HG03439 (cell line): Measurements from ENCODE around the gene CPSF3.
"Not testable (repeated sequence)": the region's sequence is repeated elsewhere in the genome, so short reads cannot be mapped to it uniquely, and the experiment has no call there.

Experiments used
- ATAC-seq: cut with Tn5 transposase; IDR thresholded peaks from one replicate; pipeline ENCODE4 v1.9.1; 2021; ENCODE audit warnings: mild to moderate bottlenecking, moderate library complexity; ENCODE audit not compliant: unreplicated experiment

Gene CPSF3

GRCh38 chr2:9498210-9498609 is 74.8 kb downstream of the CPSF3 start:
- ATAC-seq = no peak

- no peak for ATAC-seq
Measured at GRCh38 chr2:9508931-9509330, 85.5 kb downstream of the CPSF3 start.

- not testable (repeated sequence) for ATAC-seq
Measured at GRCh38 chr2:9513946-9514345, 90.5 kb downstream of the CPSF3 start.

GRCh38 chr2:9517118-9517782 is 93.8 kb downstream of the CPSF3 start:
- no peak for ATAC-seq

- ATAC-seq = no peak
Measured at GRCh38 chr2:9518163-9518562, 94.7 kb downstream of the CPSF3 start.

GRCh38 chr2:9518780-9519179 is 95.3 kb downstream of the CPSF3 start:
- ATAC-seq = no peak

- no peak for ATAC-seq
Measured at GRCh38 chr2:9519250-9519649, 95.8 kb downstream of the CPSF3 start.
